ENCODE results near the gene P2RX2. TPM values are rescaled to one million over a fixed set of nuclear protein-coding genes. Genes with fewer than 3 reads are reported as not detected.
A peak's percentile ranks its signal among the peaks of the same experiment; 100 is the strongest.

Gene P2RX2
- total RNA-seq, 2 donors from 2014 or later: not detected

DNA sequence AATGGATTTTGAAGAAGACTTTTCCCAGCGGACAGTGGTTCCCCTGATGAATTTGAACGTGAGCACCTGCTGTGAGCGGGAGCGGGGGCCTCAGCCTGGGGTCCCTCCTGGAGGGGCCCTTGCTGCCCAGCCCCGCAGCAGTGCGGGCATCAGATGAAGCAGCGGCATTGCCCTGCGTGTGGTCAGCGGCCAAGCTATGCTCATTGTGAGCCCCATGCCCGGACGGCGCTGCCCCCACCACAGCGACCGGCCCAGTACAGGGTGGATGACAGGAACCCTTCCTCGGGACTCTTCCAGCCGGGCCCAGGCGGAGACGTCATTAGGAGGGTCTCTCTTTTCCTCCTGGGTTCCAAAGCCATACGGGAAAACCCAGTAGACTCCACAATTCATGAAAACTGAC lies 11.6 kb upstream of the P2RX2 start:
- no peaks in the 10 kb centered on the region for H3K9me3 ChIP-seq
- ATAC-seq (ENCODE audit: insufficient number of reproducible peaks, low FRiP score, low read depth) (no peak), DNase-seq (ENCODE audit: low spot score) (no peak)

DNA sequence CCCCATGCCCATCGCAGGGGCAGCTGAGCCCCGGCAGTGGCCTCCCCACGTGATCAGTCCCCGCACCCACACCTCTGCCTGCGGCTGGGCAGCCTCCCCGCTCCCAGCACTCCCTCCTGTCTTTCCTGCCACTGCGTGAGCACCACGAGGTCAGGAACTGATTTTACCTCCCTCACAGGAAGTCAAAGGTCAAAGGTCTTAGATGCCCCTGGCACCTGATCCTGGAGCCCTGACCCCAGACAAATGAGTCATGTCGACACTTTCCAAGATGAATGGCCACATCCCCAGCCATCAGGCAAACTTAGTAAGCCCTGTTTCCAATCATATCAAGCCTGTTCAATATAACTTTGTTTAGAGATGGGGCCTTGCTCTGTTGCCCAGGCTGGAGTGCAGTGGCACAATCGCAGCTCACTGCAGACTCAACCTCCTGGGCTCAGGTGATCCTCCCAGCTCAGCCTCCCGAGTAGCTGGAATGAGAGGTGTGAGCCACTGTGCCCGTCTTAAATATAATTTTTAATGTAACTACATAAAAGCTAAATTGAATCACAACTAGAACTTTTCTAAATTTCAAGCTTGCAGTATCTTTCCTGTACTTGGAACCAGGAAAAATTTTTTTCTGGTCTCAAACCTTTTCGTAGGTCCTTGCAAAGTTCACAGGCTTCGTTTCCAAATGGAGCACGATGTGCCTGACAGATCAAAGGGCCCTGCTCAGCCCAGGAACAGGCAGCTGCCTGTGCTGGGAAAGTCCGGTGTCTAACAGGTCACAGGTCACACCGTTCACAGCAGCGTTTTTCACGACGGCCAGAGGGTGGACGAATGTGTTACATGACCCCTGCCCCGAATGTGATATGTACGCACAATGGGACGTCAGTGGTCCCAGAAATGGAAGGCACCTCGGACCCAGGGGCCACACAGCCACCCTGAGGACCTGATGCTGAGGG lies 10.1 kb upstream of the P2RX2 start:
- no peaks in the 10 kb centered on the region for H3K36me3 ChIP-seq
- DNase-seq (ENCODE audit: low spot score): no peak
- no peaks in the 10 kb centered on the region for H3K9me3 ChIP-seq
- no peak for ATAC-seq (ENCODE audit: insufficient number of reproducible peaks, low FRiP score, low read depth)
- H3K4me1 ChIP-seq (ENCODE audit: control insufficient read depth in 1 of 2, low read depth in 2 of 2): peaks cover 0 to 17% of the 10 kb centered on the region in 2 donors
- TF ChIP-seq, protein P1, sequence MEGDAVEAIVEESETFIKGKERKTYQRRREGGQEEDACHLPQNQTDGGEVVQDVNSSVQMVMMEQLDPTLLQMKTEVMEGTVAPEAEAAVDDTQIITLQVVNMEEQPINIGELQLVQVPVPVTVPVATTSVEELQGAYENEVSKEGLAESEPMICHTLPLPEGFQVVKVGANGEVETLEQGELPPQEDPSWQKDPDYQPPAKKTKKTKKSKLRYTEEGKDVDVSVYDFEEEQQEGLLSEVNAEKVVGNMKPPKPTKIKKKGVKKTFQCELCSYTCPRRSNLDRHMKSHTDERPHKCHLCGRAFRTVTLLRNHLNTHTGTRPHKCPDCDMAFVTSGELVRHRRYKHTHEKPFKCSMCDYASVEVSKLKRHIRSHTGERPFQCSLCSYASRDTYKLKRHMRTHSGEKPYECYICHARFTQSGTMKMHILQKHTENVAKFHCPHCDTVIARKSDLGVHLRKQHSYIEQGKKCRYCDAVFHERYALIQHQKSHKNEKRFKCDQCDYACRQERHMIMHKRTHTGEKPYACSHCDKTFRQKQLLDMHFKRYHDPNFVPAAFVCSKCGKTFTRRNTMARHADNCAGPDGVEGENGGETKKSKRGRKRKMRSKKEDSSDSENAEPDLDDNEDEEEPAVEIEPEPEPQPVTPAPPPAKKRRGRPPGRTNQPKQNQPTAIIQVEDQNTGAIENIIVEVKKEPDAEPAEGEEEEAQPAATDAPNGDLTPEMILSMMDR (IDR thresholded peaks at IDR 0.05): no peak
- H3K4me3 ChIP-seq: no peak overlapping the region
- no peak overlapping the region for H3K27ac ChIP-seq
- no peaks in the 10 kb centered on the region for H3K27me3 ChIP-seq (replicated peaks; ENCODE audit: insufficient read depth)

More for the DNA sequence above, 11.6 kb upstream of the P2RX2 start:
- Histone ChIP-seq H3K27me3 (replicated peaks; ENCODE audit: insufficient read depth) (no peaks in the 10 kb centered on the region), H3K27ac (no peak overlapping the region), H3K4me1 (ENCODE audit: control insufficient read depth in 1 of 2, low read depth in 2 of 2) (peaks cover 0 to 17% of the 10 kb centered on the region in 2 donors), H3K36me3 (no peaks in the 10 kb centered on the region), H3K4me3 (no peak overlapping the region)
- TF ChIP-seq, protein P1 (IDR thresholded peaks at IDR 0.05): no peak

DNA sequence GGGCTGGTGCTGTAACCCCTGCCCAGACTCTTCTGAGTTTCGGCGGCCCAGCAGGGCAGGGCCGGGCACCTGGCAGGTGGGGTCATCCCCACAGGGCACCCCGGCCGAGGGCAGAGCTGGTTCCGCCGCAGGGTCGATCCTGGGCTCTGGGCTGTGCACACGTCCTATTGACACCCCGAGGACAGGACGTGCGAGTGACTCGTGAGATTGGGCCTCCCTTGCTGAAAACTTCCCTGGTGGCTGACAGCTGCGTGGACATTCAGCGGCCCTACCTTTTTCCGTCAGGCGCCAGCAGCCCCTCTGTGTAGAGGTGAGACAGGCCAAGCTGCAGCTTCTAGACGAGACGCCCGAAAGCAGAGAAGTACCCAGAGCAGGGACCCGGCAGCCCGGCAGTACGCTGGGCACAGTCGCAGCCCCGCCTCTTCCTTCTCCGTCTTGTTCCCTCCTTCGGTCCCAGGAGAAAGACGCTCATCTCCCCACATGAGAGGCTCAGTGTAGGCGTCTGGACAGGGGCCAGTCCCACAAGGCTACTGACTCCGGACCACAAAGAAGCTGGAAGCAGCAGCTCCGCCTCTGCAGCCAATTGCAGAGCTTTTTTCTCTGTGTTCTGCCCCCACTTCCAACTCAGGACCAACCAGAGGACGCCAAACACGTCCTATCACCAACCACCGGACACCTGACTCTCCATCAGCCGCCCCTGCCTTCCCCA lies 8.4 kb upstream of the P2RX2 start, which contains the start of gene LRCOL1:
Gene LRCOL1, minus strand, starts transcription at position 532 of the 709 bp plus-strand sequence. CDS start 4,331 bp downstream, outside the sequence.
- Histone ChIP-seq H3K4me1 (ENCODE audit: control insufficient read depth in 1 of 2, low read depth in 2 of 2) (peaks cover 0 to 11% of the 10 kb centered on the region in 2 donors), H3K9me3 (no peaks in the 10 kb centered on the region), H3K27ac (no peak within 1 kb of the TSS), H3K27me3 (replicated peaks; ENCODE audit: insufficient read depth) (no peaks in the 10 kb centered on the region), H3K4me3 (peak within 1 kb of the TSS; percentile 29), H3K36me3 (no peaks in the 10 kb centered on the region)
- TF ChIP-seq, protein P1 (IDR thresholded peaks at IDR 0.05): no peak
- DNase-seq (ENCODE audit: low spot score) (no peak), ATAC-seq (ENCODE audit: insufficient number of reproducible peaks, low FRiP score, low read depth) (no peak)

DNA sequence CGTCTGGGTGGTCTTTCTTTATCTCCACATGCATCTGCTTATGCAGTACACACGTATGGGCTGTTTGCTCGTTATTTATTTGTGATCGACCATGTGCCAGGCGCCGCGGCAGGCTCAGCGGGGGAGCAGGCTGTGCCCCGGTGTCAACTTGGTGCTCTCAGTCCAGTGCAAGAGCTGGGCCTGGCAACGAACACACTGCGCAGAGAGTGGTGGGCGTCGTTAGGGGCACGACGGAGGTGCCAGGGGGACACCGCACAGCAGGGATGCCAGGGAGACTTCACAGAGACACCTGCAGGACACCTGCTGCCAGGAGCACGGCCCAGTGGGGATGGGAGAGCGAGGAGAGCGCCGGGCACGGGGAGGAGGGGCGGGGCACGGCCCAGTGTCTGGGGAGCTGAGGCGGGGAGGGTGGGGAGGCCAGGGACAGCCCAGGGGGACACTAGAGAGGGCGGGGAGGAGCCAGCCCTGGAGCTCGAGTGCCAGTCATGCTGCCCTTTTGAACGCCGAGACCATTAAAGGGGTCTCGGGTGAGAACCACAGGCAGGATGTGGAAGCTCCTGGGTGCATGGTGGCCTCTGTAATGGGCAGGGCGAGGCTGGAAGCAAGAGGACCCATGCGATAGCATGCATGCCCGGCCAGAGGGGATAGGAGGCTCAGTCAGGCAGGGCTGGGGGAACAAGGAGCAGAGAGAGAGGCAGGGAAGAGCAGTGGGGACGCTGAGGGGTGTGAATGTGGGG lies 7.5 kb upstream of the P2RX2 start:
- ATAC-seq (ENCODE audit: insufficient number of reproducible peaks, low FRiP score, low read depth): no peak
- no peak overlapping the region for H3K4me3 ChIP-seq
- no peaks in the 10 kb centered on the region for H3K27me3 ChIP-seq (replicated peaks; ENCODE audit: insufficient read depth)
- no peak overlapping the region for H3K27ac ChIP-seq
- no peaks in the 10 kb centered on the region for H3K36me3 ChIP-seq
- H3K4me1 ChIP-seq (ENCODE audit: control insufficient read depth in 1 of 2, low read depth in 2 of 2): peaks cover 0 to 11% of the 10 kb centered on the region in 2 donors
- no peaks in the 10 kb centered on the region for H3K9me3 ChIP-seq
- TF ChIP-seq, protein P1 (IDR thresholded peaks at IDR 0.05): no peak
- DNase-seq (ENCODE audit: low spot score): no peak
